ENCODE data around the gene SNRPB.
"Not testable (repeated sequence)": the region's sequence is repeated elsewhere in the genome, so short reads cannot be mapped to it uniquely, and the experiment has no call there.

Gene SNRPB

GRCh38 chr20:2470423-2471193, at the start of gene SNRPB:
TSS of gene SNRPB (minus strand) at chr20:2470789. CDS start at chr20:2470690, 99 bp downstream.
- H3K27ac ChIP-seq = peak within 1 kb of the TSS; percentile 82
- DNase-seq (ENCODE audit: low read depth, low spot score) = peak; percentile 98

- no peak overlapping the region for H3K27ac ChIP-seq
- DNase-seq (ENCODE audit: low read depth, low spot score) = no peak
Measured at GRCh38 chr20:2519115-2519809, 48.7 kb upstream of the SNRPB start.

GRCh38 chr20:2518558-2518957, 48.0 kb upstream of the SNRPB start:
- no peak for DNase-seq (ENCODE audit: low read depth, low spot score)
- H3K27ac ChIP-seq = no peak overlapping the region

- no peak overlapping the region for H3K27ac ChIP-seq
- DNase-seq (ENCODE audit: low read depth, low spot score) = no peak
Measured at GRCh38 chr20:2518096-2518495, 47.5 kb upstream of the SNRPB start.

GRCh38 chr20:2516399-2516798, 45.8 kb upstream of the SNRPB start:
- H3K27ac ChIP-seq = no peak overlapping the region
- DNase-seq (ENCODE audit: low read depth, low spot score) = no peak

- no peak for DNase-seq (ENCODE audit: low read depth, low spot score)
- no peak overlapping the region for H3K27ac ChIP-seq
Measured at GRCh38 chr20:2515203-2515602, 44.6 kb upstream of the SNRPB start.

GRCh38 chr20:2509794-2510193, 39.2 kb upstream of the SNRPB start:
- DNase-seq (ENCODE audit: low read depth, low spot score) = no peak
- no peak overlapping the region for H3K27ac ChIP-seq

GRCh38 chr20:2509468-2509781, 38.8 kb upstream of the SNRPB start:
- no peak for DNase-seq (ENCODE audit: low read depth, low spot score)
- peak overlapping the region; percentile 50 for H3K27ac ChIP-seq

GRCh38 chr20:2508631-2509467, 38.3 kb upstream of the SNRPB start, which contains the start of gene ZNF343:
TSS of gene ZNF343 (minus strand) at chr20:2508915. CDS start at chr20:2493895, 15,020 bp downstream.
- peak; percentile 27 for DNase-seq (ENCODE audit: low read depth, low spot score)
- H3K27ac ChIP-seq = peak within 1 kb of the TSS; percentile 50

- DNase-seq (ENCODE audit: low read depth, low spot score) = no peak
- peak overlapping the region; percentile 50 for H3K27ac ChIP-seq
Measured at GRCh38 chr20:2507875-2508630, 37.5 kb upstream of the SNRPB start.

- H3K27ac ChIP-seq = peak overlapping the region; percentile 50
Measured at GRCh38 chr20:2507464-2507863, 36.9 kb upstream of the SNRPB start.

GRCh38 chr20:2506426-2506825, 35.8 kb upstream of the SNRPB start:
- not testable (repeated sequence) for DNase-seq (ENCODE audit: low read depth, low spot score); H3K27ac ChIP-seq

More at GRCh38 chr20:2507464-2507863, 36.9 kb upstream of the SNRPB start:
- no peak for DNase-seq (ENCODE audit: low read depth, low spot score)

GRCh38 chr20:2504803-2505202, 34.2 kb upstream of the SNRPB start:
- not testable (repeated sequence) for DNase-seq (ENCODE audit: low read depth, low spot score); H3K27ac ChIP-seq

- not testable (repeated sequence) for H3K27ac ChIP-seq; DNase-seq (ENCODE audit: low read depth, low spot score)
Measured at GRCh38 chr20:2502808-2503384, 32.3 kb upstream of the SNRPB start.

- H3K27ac ChIP-seq = no peak overlapping the region
- no peak for DNase-seq (ENCODE audit: low read depth, low spot score)
Measured at GRCh38 chr20:2485661-2486060, 15.1 kb upstream of the SNRPB start.

GRCh38 chr20:2485080-2485479, 14.5 kb upstream of the SNRPB start:
- H3K27ac ChIP-seq = no peak overlapping the region
- DNase-seq (ENCODE audit: low read depth, low spot score) = no peak

GRCh38 chr20:2483504-2483903, 12.9 kb upstream of the SNRPB start:
- no peak overlapping the region for H3K27ac ChIP-seq
- no peak for DNase-seq (ENCODE audit: low read depth, low spot score)

- no peak for DNase-seq (ENCODE audit: low read depth, low spot score)
Measured at GRCh38 chr20:2480381-2480780, 9.8 kb upstream of the SNRPB start.

GRCh38 chr20:2476742-2477615, 6.4 kb upstream of the SNRPB start:
- no peak for DNase-seq (ENCODE audit: low read depth, low spot score)
- H3K27ac ChIP-seq = no peak overlapping the region

More at GRCh38 chr20:2480381-2480780, 9.8 kb upstream of the SNRPB start:
- no peak overlapping the region for H3K27ac ChIP-seq
